Measurements from ENCODE around the gene BYSL.

The BYSL gene

GRCh38 chr6:41920921-41921711, at the start of gene BYSL, which contains the start of gene MED20:
TSS of gene BYSL (plus strand) at chr6:41921499. CDS start at chr6:41921563, 64 bp downstream.
TSS of gene MED20 (minus strand) at chr6:41921139. CDS start at chr6:41921018, 121 bp downstream.
- DNase-seq (ENCODE audit: low read depth, low spot score), result peak; percentile 93

- DNase-seq (ENCODE audit: low read depth, low spot score), result no peak
These were observed 49.6 kb upstream of the BYSL start for GRCh38 chr6:41871691-41872090.

- DNase-seq (ENCODE audit: low read depth, low spot score), result no peak
These were observed 49.2 kb upstream of the BYSL start for GRCh38 chr6:41872147-41872546.

GRCh38 chr6:41874741-41875140, 46.6 kb upstream of the BYSL start:
- DNase-seq (ENCODE audit: low read depth, low spot score), result no peak

GRCh38 chr6:41877051-41877680, 44.1 kb upstream of the BYSL start:
- DNase-seq (ENCODE audit: low read depth, low spot score), result no peak

- no peak for DNase-seq (ENCODE audit: low read depth, low spot score)
These were observed 43.1 kb upstream of the BYSL start for GRCh38 chr6:41878246-41878645.

- no peak for DNase-seq (ENCODE audit: low read depth, low spot score)
These were observed 42.3 kb upstream of the BYSL start for GRCh38 chr6:41878961-41879405.

GRCh38 chr6:41881506-41881905, 39.8 kb upstream of the BYSL start:
- DNase-seq (ENCODE audit: low read depth, low spot score), result no peak

GRCh38 chr6:41884957-41885356, 36.3 kb upstream of the BYSL start:
- no peak for DNase-seq (ENCODE audit: low read depth, low spot score)

GRCh38 chr6:41885930-41886329, 35.4 kb upstream of the BYSL start:
- no peak for DNase-seq (ENCODE audit: low read depth, low spot score)

- no peak for DNase-seq (ENCODE audit: low read depth, low spot score)
These were observed 34.0 kb upstream of the BYSL start for GRCh38 chr6:41887331-41887751.

- DNase-seq (ENCODE audit: low read depth, low spot score), result no peak
These were observed 28.3 kb upstream of the BYSL start for GRCh38 chr6:41892921-41893564.

- DNase-seq (ENCODE audit: low read depth, low spot score), result peak; percentile 5
These were observed 26.7 kb upstream of the BYSL start for GRCh38 chr6:41894366-41895299.

- peak; percentile 78 for DNase-seq (ENCODE audit: low read depth, low spot score)
These were observed 25.7 kb upstream of the BYSL start, which contains the start of gene USP49 for GRCh38 chr6:41895300-41896233. TSS of gene USP49 (minus strand) at chr6:41895375. CDS start at chr6:41806983, 88,392 bp downstream.

GRCh38 chr6:41896281-41896680, 25.0 kb upstream of the BYSL start:
- DNase-seq (ENCODE audit: low read depth, low spot score), result no peak

- DNase-seq (ENCODE audit: low read depth, low spot score), result no peak
These were observed 20.4 kb upstream of the BYSL start for GRCh38 chr6:41900861-41901260.

- DNase-seq (ENCODE audit: low read depth, low spot score), result peak; percentile 18
These were observed 19.3 kb upstream of the BYSL start for GRCh38 chr6:41901882-41902519.

GRCh38 chr6:41909727-41910126, 11.6 kb upstream of the BYSL start:
- no peak for DNase-seq (ENCODE audit: low read depth, low spot score)

GRCh38 chr6:41914343-41914742, 7.0 kb upstream of the BYSL start:
- DNase-seq (ENCODE audit: low read depth, low spot score), result no peak

Data from activated CD4-positive, CD25-positive, alpha-beta regulatory T cell treated with anti-CD3 and anti-CD28 coated beads, Interleukin-2, amount 50 U/mL, for 16 hours (primary cell).